ENCODE measurements around the gene WNT3.

GRCh38 chr17:46730679-46731078, 87.8 kb downstream of the WNT3 start:
- TF ChIP-seq ZNF274 (IDR thresholded peaks at IDR 0.05; ENCODE audit: borderline replicate concordance, extremely low read depth, low read length) (no peak), CEBPB (IDR thresholded peaks at IDR 0.05; ENCODE audit: low read depth, low read length) (no peak), CTCF (IDR thresholded peaks at IDR 0.05; ENCODE audit: control extremely low read depth in 1 of 3, insufficient read depth in 1 of 3, low read depth in 1 of 3, low read length in 3 of 3) (no peak), POLR2A (IDR thresholded peaks at IDR 0.05; ENCODE audit: control extremely low read depth in 1 of 2, low read depth in 2 of 2, low read length in 2 of 2) (no peak), TEAD4 (IDR thresholded peaks at IDR 0.05; ENCODE audit: low read depth, low read length) (no peak), TCF12 (IDR thresholded peaks at IDR 0.05; ENCODE audit: low read depth, low read length) (no peak)

Measured in H1 (cell line).